Fibroblast of skin of left biceps (primary cell): ENCODE measurements around the gene PRDX1.
"Not testable (repeated sequence)": the region's sequence is repeated elsewhere in the genome, so short reads cannot be mapped to it uniquely, and the experiment has no call there.

Experiments used
- DNase-seq, 2 experiments: peaks; one replicate each; pipeline ENCODE4 v3.0.0-alpha.2; 2013; ENCODE audit warnings: low read depth in 2 of 2

PRDX1 gene

GRCh38 chr1:45535988-45536766 is 14.5 kb upstream of the PRDX1 start:
- DNase-seq = no peak

- no peak for DNase-seq
Observed at GRCh38 chr1:45531873-45532272, 10.2 kb upstream of the PRDX1 start.

GRCh38 chr1:45530632-45531135 is 9.0 kb upstream of the PRDX1 start:
- DNase-seq = no peak

GRCh38 chr1:45526135-45526644 is 4.5 kb upstream of the PRDX1 start:
- no peak for DNase-seq

- DNase-seq = not testable (repeated sequence)
Observed at GRCh38 chr1:45523975-45524374, 2.3 kb upstream of the PRDX1 start.

- not testable (repeated sequence) for DNase-seq
Observed at GRCh38 chr1:45523516-45523915, 1.8 kb upstream of the PRDX1 start.

GRCh38 chr1:45522324-45523104 is 830 bp upstream of the PRDX1 start:
- DNase-seq = no peak

GRCh38 chr1:45519774-45520173 is 1.9 kb downstream of the PRDX1 start:
- DNase-seq = not testable (repeated sequence)

- no peak for DNase-seq
Observed at GRCh38 chr1:45518910-45519309, 2.8 kb downstream of the PRDX1 start.

- not testable (repeated sequence) for DNase-seq
Observed at GRCh38 chr1:45518366-45518765, 3.3 kb downstream of the PRDX1 start.

- no peak for DNase-seq
Observed at GRCh38 chr1:45516465-45516864, 5.2 kb downstream of the PRDX1 start.

GRCh38 chr1:45516036-45516435 is 5.6 kb downstream of the PRDX1 start:
- DNase-seq = no peak

GRCh38 chr1:45513532-45514260 is 8.0 kb downstream of the PRDX1 start:
- not testable (repeated sequence) for DNase-seq

- DNase-seq = no peak
Observed at GRCh38 chr1:45512641-45513054, 9.0 kb downstream of the PRDX1 start.

GRCh38 chr1:45510972-45511527 is 10.6 kb downstream of the PRDX1 start:
- no peak for DNase-seq

GRCh38 chr1:45510036-45510971 is 11.4 kb downstream of the PRDX1 start:
- DNase-seq = no peak

- DNase-seq = no peak
Observed at GRCh38 chr1:45508295-45509151, 13.2 kb downstream of the PRDX1 start.

- no peak for DNase-seq
Observed at GRCh38 chr1:45507893-45508292, 13.8 kb downstream of the PRDX1 start.

GRCh38 chr1:45507195-45507594 is 14.5 kb downstream of the PRDX1 start:
- no peak for DNase-seq
